CD14-positive monocyte (primary cell): ENCODE measurements around the gene UBE2E3. TPM values are rescaled to one million over a fixed set of nuclear protein-coding genes. Genes with fewer than 3 reads are reported as not detected.

Source experiments
- DNase-seq, 3 donors: peaks; one replicate each; pipeline ENCODE4 v3.0.0-alpha.2; 2011 to 2022
- H2AFZ ChIP-seq: 2 replicates; pipeline ENCODE4 v1.6.0; 2012; ENCODE audit warnings: mild to moderate bottlenecking, low read depth, low read length, inconsistent platforms; ENCODE audit not compliant: insufficient read depth, poor library complexity, severe bottlenecking
- H3K27ac ChIP-seq, 2 donors: 1 replicate in 1 of 2; 2 replicates in 1 of 2; pipeline ENCODE4 v1.5.1; 2012 to 2013; ENCODE audit warnings: low read length in 2 of 2, control low read depth in 1 of 2, inconsistent platforms in 1 of 2, low read depth in 1 of 2, mild to moderate bottlenecking in 1 of 2
- H3K27me3 ChIP-seq, 2 donors: one replicate each; pipeline versions ENCODE4 v1.6.0 to v1.6.1; 2011 to 2013; ENCODE audit warnings: low read length in 2 of 2; ENCODE audit not compliant: control insufficient read depth in 2 of 2, insufficient read depth in 2 of 2
- H3K36me3 ChIP-seq, 2 donors: replicated peaks in 1 of 2; 1 replicate in 1 of 2; 2 replicates in 1 of 2; pipeline versions ENCODE4 v1.5.1 to v1.6.1; 2012 to 2013; ENCODE audit warnings: low read length in 2 of 2, control low read depth in 1 of 2, inconsistent platforms in 1 of 2, mild to moderate bottlenecking in 1 of 2; ENCODE audit not compliant: insufficient read depth in 2 of 2, control insufficient read depth in 1 of 2
- H3K4me1 ChIP-seq, 2 donors: 1 replicate in 1 of 2; 2 replicates in 1 of 2; pipeline versions ENCODE4 v1.5.1 to v1.6.1; 2012 to 2013; ENCODE audit warnings: low read length in 2 of 2, control low read depth in 1 of 2, inconsistent platforms in 1 of 2, mild to moderate bottlenecking in 1 of 2, moderate library complexity in 1 of 2; ENCODE audit not compliant: insufficient read depth in 2 of 2, control insufficient read depth in 1 of 2
- H3K4me2 ChIP-seq: replicated peaks from 2 replicates; pipeline ENCODE3; 2012; ENCODE audit warnings: low read length, moderate library complexity, mild to moderate bottlenecking; ENCODE audit not compliant: poor library complexity, severe bottlenecking; ENCODE audit errors: extremely low read depth
- H3K4me3 ChIP-seq, 3 experiments: fragments of 200-600 bp in 1 of 3; sonication (generic) in 1 of 3; replicated peaks in 1 of 3; 1 replicate in 2 of 3; 2 replicates in 1 of 3; pipeline ENCODE4 v1.5.1; 2011 to 2013; ENCODE audit warnings: low read length in 3 of 3, mild to moderate bottlenecking in 3 of 3, control low read depth in 2 of 3, low read depth in 2 of 3, inconsistent platforms in 1 of 3, moderate library complexity in 1 of 3
- H3K79me2 ChIP-seq: 2 replicates; pipeline ENCODE4 v1.6.0; 2012; ENCODE audit warnings: mild to moderate bottlenecking, control low read depth, inconsistent platforms, low read length, moderate library complexity; ENCODE audit not compliant: insufficient read depth
- H3K9ac ChIP-seq: 2 replicates; pipeline ENCODE4 v1.6.0; 2017; ENCODE audit warnings: low read length, mild to moderate bottlenecking; ENCODE audit not compliant: insufficient read depth, poor library complexity, severe bottlenecking
- H3K9me3 ChIP-seq, 2 donors: replicated peaks in 1 of 2; 1 replicate in 1 of 2; 2 replicates in 1 of 2; pipeline versions ENCODE4 v1.5.1 to v1.6.1; 2012 to 2013; ENCODE audit warnings: low read length in 2 of 2, control low read depth in 1 of 2; ENCODE audit not compliant: control insufficient read depth in 1 of 2, insufficient read depth in 1 of 2
- H4K20me1 ChIP-seq: 2 replicates; pipeline ENCODE4 v1.6.0; 2012; ENCODE audit warnings: mild to moderate bottlenecking, low read length, control low read depth, moderate library complexity; ENCODE audit not compliant: insufficient read depth
- H3K27ac Mint-ChIP-seq, 7 donors: one replicate each; pipeline ENCODE4 v1.8.0; 2020; ENCODE audit warnings: mild to moderate bottlenecking in 7 of 7, mixed read lengths in 7 of 7, moderate library complexity in 6 of 7, inconsistent platforms in 2 of 7
- H3K27me3 Mint-ChIP-seq, 3 donors: one replicate each; pipeline ENCODE4 v1.8.0; 2021 to 2022; ENCODE audit warnings: low read depth in 3 of 3, mild to moderate bottlenecking in 3 of 3, mixed read lengths in 3 of 3, moderate library complexity in 3 of 3, inconsistent platforms in 1 of 3
- H3K36me3 Mint-ChIP-seq, 2 donors: one replicate each; pipeline ENCODE4 v1.8.0; 2020; ENCODE audit warnings: mixed read lengths in 2 of 2, inconsistent platforms in 1 of 2, mild to moderate bottlenecking in 1 of 2
- H3K4me1 Mint-ChIP-seq: one replicate; pipeline ENCODE4 v1.8.0; 2020; ENCODE audit warnings: mild to moderate bottlenecking, mixed read lengths
- H3K4me3 Mint-ChIP-seq, 2 donors: one replicate each; pipeline ENCODE4 v1.8.0; 2020; ENCODE audit warnings: mild to moderate bottlenecking in 2 of 2, mixed read lengths in 2 of 2, moderate library complexity in 1 of 2
- H3K9me3 Mint-ChIP-seq, 7 donors: one replicate each; pipeline ENCODE4 v1.8.0; 2020 to 2022; ENCODE audit warnings: mixed read lengths in 7 of 7, mild to moderate bottlenecking in 6 of 7, moderate library complexity in 6 of 7, inconsistent platforms in 2 of 7
- WGBS: methylation state at CpG from one replicate; pipeline ENCODE4 v1.1.5; 2013; ENCODE audit warnings: missing lambda C conversion rate; ENCODE audit not compliant: insufficient coverage; 5-methylcytosine and 5-hydroxymethylcytosine counted together
- intact Hi-C, 2 donors: fragments of 100-400 bp; cut with micrococcal nuclease; formaldehyde crosslinking; loops; one replicate each; pipeline versions ENCODE4 v1.15.0 to v1.15.1; 2023
- polyA plus RNA-seq, 3 donors: library from polyadenylated mRNA; depleted of rRNA in 1 of 3; unstranded in 2 of 3; stranded (reverse) in 1 of 3; fragments of 300-500 nt in 2 of 3; fragments of >200 nt in 1 of 3; fragmentation: Illumina TruSeq in 2 of 3; gene quantifications; 1 replicate in 2 of 3; 2 replicates in 1 of 3; pipeline ENCODE4 v1.2.3, GENCODE V29; 2012 to 2021
- TF ChIP-seq, protein P1 (sequence below): fragments of 200-600 bp; IDR thresholded peaks from one replicate; pipeline ENCODE4 v1.8.0; 2022; ENCODE audit warnings: antibody characterized with exemption, mild to moderate bottlenecking

Gene UBE2E3
- polyA plus RNA-seq, 3 donors = 45.9 to 67.5 (median 52.1) TPM

DNA sequence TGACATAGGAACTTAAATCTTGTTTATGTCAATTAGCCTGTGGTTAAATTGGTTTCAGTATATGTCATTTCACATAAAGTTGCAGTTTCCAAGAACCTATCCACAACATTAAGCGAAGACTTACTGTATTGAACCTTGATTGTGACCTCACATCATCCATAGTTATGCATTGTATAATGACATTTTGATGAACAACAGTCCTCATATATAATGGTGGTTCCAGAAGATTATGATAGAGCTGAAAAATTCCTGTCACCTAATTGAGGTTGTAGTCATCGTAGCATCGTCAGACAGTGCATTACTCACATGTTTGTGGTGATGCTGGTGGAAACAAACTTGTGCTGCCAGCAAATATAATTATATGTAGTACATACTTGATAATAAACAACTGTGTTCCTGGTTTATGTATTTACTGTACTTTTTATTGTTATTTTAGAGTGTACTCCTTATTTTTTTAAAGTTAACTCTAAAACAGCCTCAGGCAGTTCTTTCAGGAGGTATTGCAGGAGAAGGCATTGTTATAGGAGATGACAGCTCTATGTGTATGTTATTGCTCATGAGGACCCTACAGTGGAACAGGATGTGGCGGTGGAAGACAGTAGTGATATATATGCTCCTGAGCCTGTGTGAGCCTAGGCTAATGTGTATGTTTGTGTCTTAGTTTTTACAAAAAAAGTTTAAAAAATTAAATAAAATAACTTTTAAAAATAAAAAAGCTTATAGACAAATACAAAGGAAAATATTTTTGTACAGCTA, 56.6 kb downstream of the UBE2E3 start:
- no peak overlapping the region for H3K9ac ChIP-seq
- no peaks in the 10 kb centered on the region for H3K4me1 ChIP-seq
- peaks cover 0 to 3% (median 2%) of the 10 kb centered on the region in 7 donors for H3K9me3 Mint-ChIP-seq
- peaks cover 0 to 1% (median 0%) of the 10 kb centered on the region in 3 donors for H3K27me3 Mint-ChIP-seq
- H4K20me1 ChIP-seq = peaks cover 8% of the 10 kb centered on the region
- no peaks in the 10 kb centered on the region for H3K27me3 ChIP-seq
- no peak overlapping the region for H2AFZ ChIP-seq
- H3K36me3 Mint-ChIP-seq = peaks cover 6 to 9% of the 10 kb centered on the region in 2 donors
- intact Hi-C loops = no loop called here
- TF ChIP-seq, protein P1, sequence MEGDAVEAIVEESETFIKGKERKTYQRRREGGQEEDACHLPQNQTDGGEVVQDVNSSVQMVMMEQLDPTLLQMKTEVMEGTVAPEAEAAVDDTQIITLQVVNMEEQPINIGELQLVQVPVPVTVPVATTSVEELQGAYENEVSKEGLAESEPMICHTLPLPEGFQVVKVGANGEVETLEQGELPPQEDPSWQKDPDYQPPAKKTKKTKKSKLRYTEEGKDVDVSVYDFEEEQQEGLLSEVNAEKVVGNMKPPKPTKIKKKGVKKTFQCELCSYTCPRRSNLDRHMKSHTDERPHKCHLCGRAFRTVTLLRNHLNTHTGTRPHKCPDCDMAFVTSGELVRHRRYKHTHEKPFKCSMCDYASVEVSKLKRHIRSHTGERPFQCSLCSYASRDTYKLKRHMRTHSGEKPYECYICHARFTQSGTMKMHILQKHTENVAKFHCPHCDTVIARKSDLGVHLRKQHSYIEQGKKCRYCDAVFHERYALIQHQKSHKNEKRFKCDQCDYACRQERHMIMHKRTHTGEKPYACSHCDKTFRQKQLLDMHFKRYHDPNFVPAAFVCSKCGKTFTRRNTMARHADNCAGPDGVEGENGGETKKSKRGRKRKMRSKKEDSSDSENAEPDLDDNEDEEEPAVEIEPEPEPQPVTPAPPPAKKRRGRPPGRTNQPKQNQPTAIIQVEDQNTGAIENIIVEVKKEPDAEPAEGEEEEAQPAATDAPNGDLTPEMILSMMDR = no peak
- H3K4me1 Mint-ChIP-seq = peaks cover 2% of the 10 kb centered on the region
- H3K27ac ChIP-seq = no peak overlapping the region
- no peaks in the 10 kb centered on the region for H3K79me2 ChIP-seq
- no peak overlapping the region for H3K27ac Mint-ChIP-seq
- no CpG with 5 or more reads among the region's 4 CpGs for WGBS
- H3K4me2 ChIP-seq = no peak overlapping the region
- no peak overlapping the region for H3K4me3 Mint-ChIP-seq
- no peak for DNase-seq
- no peak overlapping the region for H3K4me3 ChIP-seq
- H3K9me3 ChIP-seq = no peaks in the 10 kb centered on the region
- H3K36me3 ChIP-seq = no peaks in the 10 kb centered on the region

- Histone ChIP-seq H4K20me1 (peaks cover 14% of the 10 kb centered on the region), H3K9me3 (no peaks in the 10 kb centered on the region), H3K4me2 (no peak overlapping the region), H3K79me2 (no peaks in the 10 kb centered on the region), H3K27me3 (no peaks in the 10 kb centered on the region), H2AFZ (no peak overlapping the region), H3K9ac (no peak overlapping the region), H3K4me1 (no peaks in the 10 kb centered on the region), H3K27ac (no peak overlapping the region), H3K4me3 (no peak overlapping the region), H3K36me3 (no peaks in the 10 kb centered on the region)
- peaks cover 0 to 1% (median 0%) of the 10 kb centered on the region in 3 donors for H3K27me3 Mint-ChIP-seq
- peaks cover 2 to 5% of the 10 kb centered on the region in 2 donors for H3K36me3 Mint-ChIP-seq
- TF ChIP-seq, protein P1 = no peak
- H3K4me1 Mint-ChIP-seq = peaks cover 2% of the 10 kb centered on the region
- no CpG with 5 or more reads among the region's 1 CpG for WGBS
- no peak overlapping the region for H3K4me3 Mint-ChIP-seq
- intact Hi-C loops = no loop called here
- H3K27ac Mint-ChIP-seq = no peak overlapping the region
- peaks cover 0 to 2% (median 0%) of the 10 kb centered on the region in 7 donors for H3K9me3 Mint-ChIP-seq
- DNase-seq = no peak
These were observed 57.5 kb downstream of the UBE2E3 start for GRCh38 chr2:181037922-181038321.
